H1 (cell line): ENCODE results near the gene UPK1B. TPM values are rescaled to one million over a fixed set of nuclear protein-coding genes. Genes with fewer than 3 reads are reported as not detected.

Source experiments
- CTBP2 ChIP-seq: IDR thresholded peaks from 2 replicates; pipeline ENCODE4 v1.7.0; 2011; ENCODE audit warnings: borderline replicate concordance, mild to moderate bottlenecking, moderate library complexity, mixed read lengths, low read length; ENCODE audit not compliant: insufficient read depth, insufficient read length
- EP300 ChIP-seq, 2 experiments: IDR thresholded peaks; 1 replicate in 1 of 2; 2 replicates in 1 of 2; pipeline ENCODE4 v1.6.1; 2011 to 2012; ENCODE audit warnings: low read depth in 2 of 2, low read length in 2 of 2, mild to moderate bottlenecking in 2 of 2, borderline replicate concordance in 1 of 2, inconsistent platforms in 1 of 2, moderate library complexity in 1 of 2
- EZH2 ChIP-seq: fragments of 200-600 bp; sonication (generic); IDR thresholded peaks from 2 replicates; pipeline ENCODE4 v1.7.1; 2012; ENCODE audit warnings: low read depth, mild to moderate bottlenecking, moderate library complexity, low read length, inconsistent platforms; ENCODE audit not compliant: severe bottlenecking
- HDAC6 ChIP-seq: IDR thresholded peaks from one replicate; pipeline ENCODE4 v1.7.1; 2012; ENCODE audit warnings: low read depth, mild to moderate bottlenecking, inconsistent platforms, low read length, moderate library complexity
- POLR2AphosphoS5 ChIP-seq: IDR thresholded peaks from 2 replicates; pipeline ENCODE4 v1.6.1; 2011; ENCODE audit warnings: low read depth, low read length
- SP2 ChIP-seq: IDR thresholded peaks from 2 replicates; pipeline ENCODE4 v1.6.1; 2012; ENCODE audit warnings: mild to moderate bottlenecking, low read length, inconsistent platforms
- polyA plus RNA-seq, 7 experiments: library from polyadenylated mRNA; depleted of rRNA in 3 of 7; stranded (reverse) in 5 of 7; unstranded in 2 of 7; fragments of >200 nt in 5 of 7; fragments of 200-250 nt in 2 of 7; gene quantifications; 1 replicate in 5 of 7; 2 replicates in 1 of 7; 4 replicates in 1 of 7; pipeline versions ENCODE4 v1.2.1 to v1.2.3, GENCODE V29; 2011 to 2013; ENCODE audit warnings: missing spikeins in 2 of 7, mixed read lengths in 2 of 7
- total RNA-seq: library from RNA; stranded (reverse); fragmentation: NEBNext Ultra II Directional; extraction: Animal tissue kit (Norgen Biotek cat#: 25700); gene quantifications from 2 replicates; pipeline ENCODE4 v1.2.1, GENCODE V29; 2021
- TF ChIP-seq, protein P1 (sequence below): fragments of 300-600 bp; sonication (generic); IDR thresholded peaks from 2 replicates; pipeline ENCODE4 v1.7.1; 2012; ENCODE audit warnings: low read length, moderate library complexity, mild to moderate bottlenecking, inconsistent platforms; ENCODE audit not compliant: insufficient replicate concordance
- TF ChIP-seq, protein P2 (sequence below): IDR thresholded peaks from 2 replicates; pipeline ENCODE4 v1.6.1; 2011; ENCODE audit warnings: low read length, improper control_type of control experiment

UPK1B gene
- total and polyA plus RNA-seq, 2 of the 8 experiments (the other 6 are each of a cell fraction or from before 2014, with no cell fraction given): 0.67 to 0.68 TPM

DNA sequence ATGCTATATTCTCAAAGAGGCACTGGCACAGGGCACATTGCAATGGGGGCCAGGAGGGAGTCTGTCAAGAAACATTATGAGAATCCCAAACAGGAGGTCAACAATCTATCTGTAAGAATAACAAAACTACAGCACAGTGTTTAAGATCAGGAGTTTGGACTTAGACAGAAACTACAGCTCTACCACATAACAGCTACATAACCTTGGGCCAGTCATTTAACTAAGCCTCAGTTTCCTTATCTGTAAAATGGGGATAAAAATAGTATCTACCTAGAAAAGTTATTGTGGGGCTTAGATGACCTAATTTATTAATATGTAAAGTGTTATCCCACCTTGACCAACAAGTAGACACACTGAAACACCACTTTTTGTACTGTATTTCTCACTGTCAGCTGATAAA lies 57.3 kb downstream of the UPK1B start (continued):
- TF ChIP-seq, protein P1, sequence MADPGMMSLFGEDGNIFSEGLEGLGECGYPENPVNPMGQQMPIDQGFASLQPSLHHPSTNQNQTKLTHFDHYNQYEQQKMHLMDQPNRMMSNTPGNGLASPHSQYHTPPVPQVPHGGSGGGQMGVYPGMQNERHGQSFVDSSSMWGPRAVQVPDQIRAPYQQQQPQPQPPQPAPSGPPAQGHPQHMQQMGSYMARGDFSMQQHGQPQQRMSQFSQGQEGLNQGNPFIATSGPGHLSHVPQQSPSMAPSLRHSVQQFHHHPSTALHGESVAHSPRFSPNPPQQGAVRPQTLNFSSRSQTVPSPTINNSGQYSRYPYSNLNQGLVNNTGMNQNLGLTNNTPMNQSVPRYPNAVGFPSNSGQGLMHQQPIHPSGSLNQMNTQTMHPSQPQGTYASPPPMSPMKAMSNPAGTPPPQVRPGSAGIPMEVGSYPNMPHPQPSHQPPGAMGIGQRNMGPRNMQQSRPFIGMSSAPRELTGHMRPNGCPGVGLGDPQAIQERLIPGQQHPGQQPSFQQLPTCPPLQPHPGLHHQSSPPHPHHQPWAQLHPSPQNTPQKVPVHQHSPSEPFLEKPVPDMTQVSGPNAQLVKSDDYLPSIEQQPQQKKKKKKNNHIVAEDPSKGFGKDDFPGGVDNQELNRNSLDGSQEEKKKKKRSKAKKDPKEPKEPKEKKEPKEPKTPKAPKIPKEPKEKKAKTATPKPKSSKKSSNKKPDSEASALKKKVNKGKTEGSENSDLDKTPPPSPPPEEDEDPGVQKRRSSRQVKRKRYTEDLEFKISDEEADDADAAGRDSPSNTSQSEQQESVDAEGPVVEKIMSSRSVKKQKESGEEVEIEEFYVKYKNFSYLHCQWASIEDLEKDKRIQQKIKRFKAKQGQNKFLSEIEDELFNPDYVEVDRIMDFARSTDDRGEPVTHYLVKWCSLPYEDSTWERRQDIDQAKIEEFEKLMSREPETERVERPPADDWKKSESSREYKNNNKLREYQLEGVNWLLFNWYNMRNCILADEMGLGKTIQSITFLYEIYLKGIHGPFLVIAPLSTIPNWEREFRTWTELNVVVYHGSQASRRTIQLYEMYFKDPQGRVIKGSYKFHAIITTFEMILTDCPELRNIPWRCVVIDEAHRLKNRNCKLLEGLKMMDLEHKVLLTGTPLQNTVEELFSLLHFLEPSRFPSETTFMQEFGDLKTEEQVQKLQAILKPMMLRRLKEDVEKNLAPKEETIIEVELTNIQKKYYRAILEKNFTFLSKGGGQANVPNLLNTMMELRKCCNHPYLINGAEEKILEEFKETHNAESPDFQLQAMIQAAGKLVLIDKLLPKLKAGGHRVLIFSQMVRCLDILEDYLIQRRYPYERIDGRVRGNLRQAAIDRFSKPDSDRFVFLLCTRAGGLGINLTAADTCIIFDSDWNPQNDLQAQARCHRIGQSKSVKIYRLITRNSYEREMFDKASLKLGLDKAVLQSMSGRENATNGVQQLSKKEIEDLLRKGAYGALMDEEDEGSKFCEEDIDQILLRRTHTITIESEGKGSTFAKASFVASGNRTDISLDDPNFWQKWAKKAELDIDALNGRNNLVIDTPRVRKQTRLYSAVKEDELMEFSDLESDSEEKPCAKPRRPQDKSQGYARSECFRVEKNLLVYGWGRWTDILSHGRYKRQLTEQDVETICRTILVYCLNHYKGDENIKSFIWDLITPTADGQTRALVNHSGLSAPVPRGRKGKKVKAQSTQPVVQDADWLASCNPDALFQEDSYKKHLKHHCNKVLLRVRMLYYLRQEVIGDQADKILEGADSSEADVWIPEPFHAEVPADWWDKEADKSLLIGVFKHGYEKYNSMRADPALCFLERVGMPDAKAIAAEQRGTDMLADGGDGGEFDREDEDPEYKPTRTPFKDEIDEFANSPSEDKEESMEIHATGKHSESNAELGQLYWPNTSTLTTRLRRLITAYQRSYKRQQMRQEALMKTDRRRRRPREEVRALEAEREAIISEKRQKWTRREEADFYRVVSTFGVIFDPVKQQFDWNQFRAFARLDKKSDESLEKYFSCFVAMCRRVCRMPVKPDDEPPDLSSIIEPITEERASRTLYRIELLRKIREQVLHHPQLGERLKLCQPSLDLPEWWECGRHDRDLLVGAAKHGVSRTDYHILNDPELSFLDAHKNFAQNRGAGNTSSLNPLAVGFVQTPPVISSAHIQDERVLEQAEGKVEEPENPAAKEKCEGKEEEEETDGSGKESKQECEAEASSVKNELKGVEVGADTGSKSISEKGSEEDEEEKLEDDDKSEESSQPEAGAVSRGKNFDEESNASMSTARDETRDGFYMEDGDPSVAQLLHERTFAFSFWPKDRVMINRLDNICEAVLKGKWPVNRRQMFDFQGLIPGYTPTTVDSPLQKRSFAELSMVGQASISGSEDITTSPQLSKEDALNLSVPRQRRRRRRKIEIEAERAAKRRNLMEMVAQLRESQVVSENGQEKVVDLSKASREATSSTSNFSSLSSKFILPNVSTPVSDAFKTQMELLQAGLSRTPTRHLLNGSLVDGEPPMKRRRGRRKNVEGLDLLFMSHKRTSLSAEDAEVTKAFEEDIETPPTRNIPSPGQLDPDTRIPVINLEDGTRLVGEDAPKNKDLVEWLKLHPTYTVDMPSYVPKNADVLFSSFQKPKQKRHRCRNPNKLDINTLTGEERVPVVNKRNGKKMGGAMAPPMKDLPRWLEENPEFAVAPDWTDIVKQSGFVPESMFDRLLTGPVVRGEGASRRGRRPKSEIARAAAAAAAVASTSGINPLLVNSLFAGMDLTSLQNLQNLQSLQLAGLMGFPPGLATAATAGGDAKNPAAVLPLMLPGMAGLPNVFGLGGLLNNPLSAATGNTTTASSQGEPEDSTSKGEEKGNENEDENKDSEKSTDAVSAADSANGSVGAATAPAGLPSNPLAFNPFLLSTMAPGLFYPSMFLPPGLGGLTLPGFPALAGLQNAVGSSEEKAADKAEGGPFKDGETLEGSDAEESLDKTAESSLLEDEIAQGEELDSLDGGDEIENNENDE: no peak
- TF ChIP-seq, protein P2, sequence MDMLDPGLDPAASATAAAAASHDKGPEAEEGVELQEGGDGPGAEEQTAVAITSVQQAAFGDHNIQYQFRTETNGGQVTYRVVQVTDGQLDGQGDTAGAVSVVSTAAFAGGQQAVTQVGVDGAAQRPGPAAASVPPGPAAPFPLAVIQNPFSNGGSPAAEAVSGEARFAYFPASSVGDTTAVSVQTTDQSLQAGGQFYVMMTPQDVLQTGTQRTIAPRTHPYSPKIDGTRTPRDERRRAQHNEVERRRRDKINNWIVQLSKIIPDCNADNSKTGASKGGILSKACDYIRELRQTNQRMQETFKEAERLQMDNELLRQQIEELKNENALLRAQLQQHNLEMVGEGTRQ: no peak
- no peak for TF ChIP-seq CTBP2
- TF ChIP-seq EP300 (IDR thresholded peaks at IDR 0.05; ENCODE audit: borderline replicate concordance in 1 of 2, low read depth in 2 of 2, low read length in 2 of 2): no peak
- no peak for TF ChIP-seq POLR2AphosphoS5
- TF ChIP-seq SP2: no peak
- no peak for TF ChIP-seq HDAC6
- no peak for TF ChIP-seq EZH2
